ENCODE data around the gene HNRNPUL1. TPM values are rescaled to one million over a fixed set of nuclear protein-coding genes. Genes with fewer than 3 reads are reported as not detected.

HNRNPUL1 gene
- total and polyA plus RNA-seq, 4 donors, result 64.3 to 190 (median 136) TPM

GRCh38 chr19:41350735-41351338 lies 86.7 kb downstream of the HNRNPUL1 start:
- H3K4me1 ChIP-seq (ENCODE audit: control insufficient read depth, insufficient read depth, low read length), result peaks cover 42% of the 10 kb centered on the region
- peaks cover 8% of the 10 kb centered on the region for H3K36me3 ChIP-seq (ENCODE audit: control insufficient read depth, insufficient read depth, low read length)
- H3K27ac ChIP-seq (ENCODE audit: low read depth, low read length), result no peak overlapping the region
- H3K4me3 ChIP-seq (ENCODE audit: low read depth, low read length), result peak overlapping the region; percentile 49
- peak in 1 of 6 donors; percentile 12 for DNase-seq (ENCODE audit: low read depth in 4 of 6, low spot score in 6 of 6)
- H3K27me3 ChIP-seq (ENCODE audit: control insufficient read depth, insufficient read depth, low read length), result peaks cover 40% of the 10 kb centered on the region
- H3K9me3 ChIP-seq (ENCODE audit: control insufficient read depth, insufficient read depth, low read length), result no peaks in the 10 kb centered on the region
- WGBS (ENCODE audit: insufficient coverage), result 6% methylated on average over 17 of the region's 22 CpGs

GRCh38 chr19:41351339-41352245 lies 87.4 kb downstream of the HNRNPUL1 start:
- H3K36me3 ChIP-seq (ENCODE audit: control insufficient read depth, insufficient read depth, low read length), result peaks cover 9% of the 10 kb centered on the region
- H3K27me3 ChIP-seq (ENCODE audit: control insufficient read depth, insufficient read depth, low read length), result peaks cover 40% of the 10 kb centered on the region
- H3K9me3 ChIP-seq (ENCODE audit: control insufficient read depth, insufficient read depth, low read length), result no peaks in the 10 kb centered on the region
- peak overlapping the region; percentile 49 for H3K4me3 ChIP-seq (ENCODE audit: low read depth, low read length)
- WGBS (ENCODE audit: insufficient coverage), result under 1% methylated on average over 58 of the region's 58 CpGs
- H3K4me1 ChIP-seq (ENCODE audit: control insufficient read depth, insufficient read depth, low read length), result peaks cover 42% of the 10 kb centered on the region
- H3K27ac ChIP-seq (ENCODE audit: low read depth, low read length), result no peak overlapping the region
- no peak for DNase-seq (ENCODE audit: low read depth in 4 of 6, low spot score in 6 of 6)

- Histone ChIP-seq H3K27ac (ENCODE audit: low read depth, low read length) (no peak overlapping the region), H3K4me3 (ENCODE audit: low read depth, low read length) (peak overlapping the region; percentile 49), H3K27me3 (ENCODE audit: control insufficient read depth, insufficient read depth, low read length) (peaks cover 40% of the 10 kb centered on the region), H3K36me3 (ENCODE audit: control insufficient read depth, insufficient read depth, low read length) (peaks cover 13% of the 10 kb centered on the region), H3K9me3 (ENCODE audit: control insufficient read depth, insufficient read depth, low read length) (no peaks in the 10 kb centered on the region), H3K4me1 (ENCODE audit: control insufficient read depth, insufficient read depth, low read length) (peaks cover 42% of the 10 kb centered on the region)
- 0% methylated on average over 8 of the region's 12 CpGs for WGBS (ENCODE audit: insufficient coverage)
- no peak for DNase-seq (ENCODE audit: low read depth in 4 of 6, low spot score in 6 of 6)
Measured at GRCh38 chr19:41352279-41352608, 88.1 kb downstream of the HNRNPUL1 start.

- Histone ChIP-seq H3K9me3 (ENCODE audit: control insufficient read depth, insufficient read depth, low read length) (no peaks in the 10 kb centered on the region), H3K27ac (ENCODE audit: low read depth, low read length) (no peak overlapping the region), H3K36me3 (ENCODE audit: control insufficient read depth, insufficient read depth, low read length) (peaks cover 16% of the 10 kb centered on the region), H3K4me3 (ENCODE audit: low read depth, low read length) (peak overlapping the region; percentile 49), H3K27me3 (ENCODE audit: control insufficient read depth, insufficient read depth, low read length) (peaks cover 40% of the 10 kb centered on the region), H3K4me1 (ENCODE audit: control insufficient read depth, insufficient read depth, low read length) (peaks cover 42% of the 10 kb centered on the region)
- under 1% methylated on average over 71 of the region's 71 CpGs for WGBS (ENCODE audit: insufficient coverage)
- no peak for DNase-seq (ENCODE audit: low read depth in 4 of 6, low spot score in 6 of 6)
Measured at GRCh38 chr19:41352609-41353465, 88.7 kb downstream of the HNRNPUL1 start.

- H3K9me3 ChIP-seq (ENCODE audit: control insufficient read depth, insufficient read depth, low read length), result no peaks in the 10 kb centered on the region
- peaks cover 14% of the 10 kb centered on the region for H3K36me3 ChIP-seq (ENCODE audit: control insufficient read depth, insufficient read depth, low read length)
- H3K4me3 ChIP-seq (ENCODE audit: low read depth, low read length), result peak within 1 kb of the TSS; percentile 49
- DNase-seq (ENCODE audit: low read depth in 4 of 6, low spot score in 6 of 6), result peak in 2 of 6 donors; percentile 58 to 82
- no peak within 1 kb of the TSS for H3K27ac ChIP-seq (ENCODE audit: low read depth, low read length)
- H3K27me3 ChIP-seq (ENCODE audit: control insufficient read depth, insufficient read depth, low read length), result peaks cover 40% of the 10 kb centered on the region
- H3K4me1 ChIP-seq (ENCODE audit: control insufficient read depth, insufficient read depth, low read length), result peaks cover 42% of the 10 kb centered on the region
- WGBS (ENCODE audit: insufficient coverage), result under 1% methylated on average over 72 of the region's 78 CpGs
Measured at GRCh38 chr19:41353466-41354342, 89.5 kb downstream of the HNRNPUL1 start, which contains the start of gene TGFB1. TGFB1 (minus strand) TSS chr19:41353922; CDS start chr19:41353044, 878 bp downstream.

- peaks cover 42% of the 10 kb centered on the region for H3K4me1 ChIP-seq (ENCODE audit: control insufficient read depth, insufficient read depth, low read length)
- H3K27me3 ChIP-seq (ENCODE audit: control insufficient read depth, insufficient read depth, low read length), result peaks cover 40% of the 10 kb centered on the region
- peaks cover 14% of the 10 kb centered on the region for H3K36me3 ChIP-seq (ENCODE audit: control insufficient read depth, insufficient read depth, low read length)
- 82% methylated on average over 19 of the region's 23 CpGs for WGBS (ENCODE audit: insufficient coverage)
- H3K27ac ChIP-seq (ENCODE audit: low read depth, low read length), result no peak overlapping the region
- peak overlapping the region; percentile 47 for H3K4me3 ChIP-seq (ENCODE audit: low read depth, low read length)
- H3K9me3 ChIP-seq (ENCODE audit: control insufficient read depth, insufficient read depth, low read length), result no peaks in the 10 kb centered on the region
- no peak for DNase-seq (ENCODE audit: low read depth in 4 of 6, low spot score in 6 of 6)
Measured at GRCh38 chr19:41354343-41354953, 90.3 kb downstream of the HNRNPUL1 start.

GRCh38 chr19:41355035-41355434 lies 90.9 kb downstream of the HNRNPUL1 start:
- Histone ChIP-seq H3K9me3 (ENCODE audit: control insufficient read depth, insufficient read depth, low read length) (no peaks in the 10 kb centered on the region), H3K27ac (ENCODE audit: low read depth, low read length) (no peak overlapping the region), H3K4me1 (ENCODE audit: control insufficient read depth, insufficient read depth, low read length) (peaks cover 42% of the 10 kb centered on the region), H3K4me3 (ENCODE audit: low read depth, low read length) (no peak overlapping the region), H3K27me3 (ENCODE audit: control insufficient read depth, insufficient read depth, low read length) (peaks cover 40% of the 10 kb centered on the region), H3K36me3 (ENCODE audit: control insufficient read depth, insufficient read depth, low read length) (peaks cover 14% of the 10 kb centered on the region)
- WGBS (ENCODE audit: insufficient coverage), result 86% methylated on average over 1 of the region's 1 CpG
- DNase-seq (ENCODE audit: low read depth in 4 of 6, low spot score in 6 of 6), result no peak

GRCh38 chr19:41355802-41356201 lies 91.6 kb downstream of the HNRNPUL1 start:
- no peaks in the 10 kb centered on the region for H3K9me3 ChIP-seq (ENCODE audit: control insufficient read depth, insufficient read depth, low read length)
- DNase-seq (ENCODE audit: low read depth in 4 of 6, low spot score in 6 of 6), result no peak
- peaks cover 36% of the 10 kb centered on the region for H3K27me3 ChIP-seq (ENCODE audit: control insufficient read depth, insufficient read depth, low read length)
- 82% methylated on average over 3 of the region's 3 CpGs for WGBS (ENCODE audit: insufficient coverage)
- H3K4me1 ChIP-seq (ENCODE audit: control insufficient read depth, insufficient read depth, low read length), result peaks cover 39% of the 10 kb centered on the region
- peaks cover 14% of the 10 kb centered on the region for H3K36me3 ChIP-seq (ENCODE audit: control insufficient read depth, insufficient read depth, low read length)
- no peak overlapping the region for H3K27ac ChIP-seq (ENCODE audit: low read depth, low read length)
- no peak overlapping the region for H3K4me3 ChIP-seq (ENCODE audit: low read depth, low read length)

Measured in spinal cord (tissue), 10 donors.